ENCODE data around the gene TMIE.
"Not testable (repeated sequence)": the region's sequence is repeated elsewhere in the genome, so short reads cannot be mapped to it uniquely, and the experiment has no call there.

DNA sequence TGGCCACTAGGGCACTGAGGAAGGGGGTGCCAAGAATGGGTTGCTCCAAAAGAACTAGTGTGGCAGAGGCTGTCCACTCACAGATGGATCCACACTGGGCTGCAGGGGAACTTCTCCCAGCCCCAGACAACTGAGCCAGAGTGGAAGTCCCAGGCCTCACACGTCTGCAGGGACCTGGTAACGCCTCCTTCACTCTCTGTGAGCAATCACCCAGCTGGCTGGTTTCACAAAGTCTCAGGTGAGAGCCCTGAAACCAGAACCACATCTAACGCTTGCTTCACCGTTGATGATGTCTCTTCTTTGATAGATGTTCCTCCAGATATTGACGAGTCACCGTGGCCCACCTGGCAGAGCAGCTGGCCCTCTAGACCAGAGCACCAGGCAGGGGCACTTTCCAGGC is 51.9 kb downstream of the TMIE start:
- TF ChIP-seq CTCF, POLR2A (IDR thresholded peaks at IDR 0.05): not testable (repeated sequence)

Measured in tibial nerve (tissue), 3 donors.